Measurements from ENCODE around the gene DLL3. TPM values are rescaled to one million over a fixed set of nuclear protein-coding genes. Genes with fewer than 3 reads are reported as not detected.

DLL3 gene
- total RNA-seq, 3 donors from 2014 or later (not counting 1 experiment from before 2014, with no cell fraction given): not detected

DNA sequence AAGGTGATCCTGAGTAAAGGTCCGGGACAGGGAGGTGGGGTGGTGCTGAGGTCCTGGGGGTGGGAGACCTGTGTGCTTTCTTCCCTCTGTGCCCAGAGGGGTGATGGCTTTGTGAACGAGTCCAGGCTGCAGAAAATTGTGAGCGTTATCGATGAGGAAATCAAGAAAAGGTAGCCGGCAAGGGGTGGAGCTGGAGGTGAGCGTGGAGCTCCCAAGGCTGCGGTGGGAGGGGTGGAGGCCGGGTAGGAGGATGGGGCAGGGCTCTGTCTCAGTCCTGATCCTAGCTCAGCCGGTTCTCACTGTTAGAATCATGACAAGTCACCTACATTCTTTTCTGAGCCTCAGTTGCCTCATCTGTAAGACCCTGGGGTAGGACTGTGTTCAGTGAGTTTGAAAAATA is 20.2 kb downstream of the DLL3 start:
- Histone ChIP-seq H3K36me3 (ENCODE audit: control insufficient read depth, insufficient read depth, low read length) (no peaks in the 10 kb centered on the region), H3K27me3 (ENCODE audit: control insufficient read depth, insufficient read depth, low read length) (peaks cover 28% of the 10 kb centered on the region), H3K4me1 (ENCODE audit: control insufficient read depth, insufficient read depth, low read length) (peaks cover 13% of the 10 kb centered on the region), H3K27ac (ENCODE audit: low read length) (no peak overlapping the region), H3K4me3 (ENCODE audit: low read length) (no peak overlapping the region), H3K9me3 (ENCODE audit: control insufficient read depth, insufficient read depth, low read length) (no peaks in the 10 kb centered on the region)
- ATAC-seq: no peak
- no peak for DNase-seq
- H3K36me3 Mint-ChIP-seq: no peaks in the 10 kb centered on the region
- TF ChIP-seq CTCF (IDR thresholded peaks at IDR 0.05): no peak
- peaks cover 25% of the 10 kb centered on the region in 2 donors for H3K27me3 Mint-ChIP-seq (ENCODE audit: low read depth in 2 of 2)
- 83% methylated on average over 9 of the region's 9 CpGs for WGBS (ENCODE audit: insufficient coverage)
- intact Hi-C loops (cut with micrococcal nuclease): no loop called here
- H3K27ac Mint-ChIP-seq: no peak overlapping the region
- H3K4me1 Mint-ChIP-seq: peaks cover 6 to 19% of the 10 kb centered on the region in 2 donors
- H3K9me3 Mint-ChIP-seq: no peaks in the 10 kb centered on the region
- H3K4me3 Mint-ChIP-seq: no peak overlapping the region

- no peak overlapping the region for H3K27ac Mint-ChIP-seq
- ATAC-seq: no peak
- 100% methylated on average over 4 of the region's 8 CpGs for WGBS (ENCODE audit: insufficient coverage)
- DNase-seq: no peak
- no peak overlapping the region for H3K4me3 Mint-ChIP-seq
- H3K9me3 ChIP-seq (ENCODE audit: control insufficient read depth, insufficient read depth, low read length): no peaks in the 10 kb centered on the region
- peaks cover under 1% of the 10 kb centered on the region for H3K4me1 ChIP-seq (ENCODE audit: control insufficient read depth, insufficient read depth, low read length)
- H3K4me3 ChIP-seq (ENCODE audit: low read length): no peak overlapping the region
- intact Hi-C loops (cut with micrococcal nuclease): no loop called here
- H3K9me3 Mint-ChIP-seq: no peaks in the 10 kb centered on the region
- TF ChIP-seq CTCF (IDR thresholded peaks at IDR 0.05): no peak
- H3K36me3 ChIP-seq (ENCODE audit: control insufficient read depth, insufficient read depth, low read length): no peaks in the 10 kb centered on the region
- peaks cover 11% of the 10 kb centered on the region for H3K27me3 ChIP-seq (ENCODE audit: control insufficient read depth, insufficient read depth, low read length)
- H3K36me3 Mint-ChIP-seq: no peaks in the 10 kb centered on the region
- H3K4me1 Mint-ChIP-seq: peaks cover 6 to 7% of the 10 kb centered on the region in 2 donors
- H3K27me3 Mint-ChIP-seq (ENCODE audit: low read depth in 2 of 2): peaks cover 18% of the 10 kb centered on the region in 2 donors
- H3K27ac ChIP-seq (ENCODE audit: low read length): no peak overlapping the region
Measured at GRCh38 chr19:39520541-39521484, 22.1 kb downstream of the DLL3 start.

- intact Hi-C loops (cut with micrococcal nuclease): no loop called here
- Mint-ChIP-seq H3K27me3 (ENCODE audit: low read depth in 2 of 2) (no peaks in the 10 kb centered on the region), H3K9me3 (no peaks in the 10 kb centered on the region), H3K36me3 (no peaks in the 10 kb centered on the region), H3K4me1 (peaks cover 0 to 5% of the 10 kb centered on the region in 2 donors), H3K27ac (no peak overlapping the region), H3K4me3 (no peak overlapping the region)
- DNase-seq: no peak
- Histone ChIP-seq H3K9me3 (ENCODE audit: control insufficient read depth, insufficient read depth, low read length) (no peaks in the 10 kb centered on the region), H3K36me3 (ENCODE audit: control insufficient read depth, insufficient read depth, low read length) (no peaks in the 10 kb centered on the region), H3K4me1 (ENCODE audit: control insufficient read depth, insufficient read depth, low read length) (no peaks in the 10 kb centered on the region), H3K27me3 (ENCODE audit: control insufficient read depth, insufficient read depth, low read length) (no peaks in the 10 kb centered on the region), H3K4me3 (ENCODE audit: low read length) (no peak overlapping the region), H3K27ac (ENCODE audit: low read length) (no peak overlapping the region)
- ATAC-seq: no peak
- WGBS (ENCODE audit: insufficient coverage): 87% methylated on average over 8 of the region's 8 CpGs
- no peak for TF ChIP-seq CTCF (IDR thresholded peaks at IDR 0.05)
Measured at GRCh38 chr19:39524495-39524894, 25.7 kb downstream of the DLL3 start.
